OCI-LY1 (cell line): ENCODE results near the gene GRPEL1.

Source experiments
- H2AFZ ChIP-seq: fragments of 200-600 bp; sonication (generic), shearing (Covaris generic); 2 replicates; pipeline ENCODE4 v1.6.0; 2014; ENCODE audit warnings: antibody characterized with exemption, mild to moderate bottlenecking, low read length
- H3F3A ChIP-seq: fragments of 200-600 bp; sonication (generic), shearing (Covaris generic); 2 replicates; pipeline ENCODE4 v1.6.0; 2014; ENCODE audit warnings: mild to moderate bottlenecking, antibody characterized with exemption, low read length, moderate library complexity; ENCODE audit not compliant: insufficient read depth
- H3K27ac ChIP-seq: fragments of 200-600 bp; sonication (generic); 2 replicates; pipeline ENCODE4 v1.5.1; 2014; ENCODE audit warnings: low read length, mixed run types, mild to moderate bottlenecking, low read depth; ENCODE audit not compliant: poor library complexity, severe bottlenecking
- H3K27me3 ChIP-seq: fragments of 200-600 bp; sonication (generic); 2 replicates; pipeline ENCODE4 v1.6.0; 2014; ENCODE audit warnings: antibody characterized with exemption, mild to moderate bottlenecking, low read length, moderate library complexity; ENCODE audit not compliant: insufficient read depth
- H3K36me3 ChIP-seq: fragments of 200-600 bp; sonication (generic); 2 replicates; pipeline ENCODE4 v1.6.1; 2014; ENCODE audit warnings: mild to moderate bottlenecking, antibody characterized with exemption, low read length, moderate library complexity, mixed read lengths; ENCODE audit not compliant: insufficient read depth
- H3K4me1 ChIP-seq: fragments of 200-600 bp; sonication (generic); 2 replicates; pipeline ENCODE4 v1.5.1; 2014; ENCODE audit warnings: mild to moderate bottlenecking, low read length, moderate library complexity; ENCODE audit not compliant: insufficient read depth, severe bottlenecking
- H3K4me2 ChIP-seq: fragments of 200-600 bp; sonication (generic), shearing (Covaris generic); 2 replicates; pipeline ENCODE4 v1.6.1; 2014; ENCODE audit warnings: low read length
- H3K4me3 ChIP-seq: fragments of 200-600 bp; sonication (generic); 2 replicates; pipeline ENCODE4 v1.5.1; 2014; ENCODE audit warnings: low read length, low read depth, mild to moderate bottlenecking, mixed read lengths; ENCODE audit not compliant: poor library complexity, severe bottlenecking
- H3K79me2 ChIP-seq: fragments of 200-600 bp; shearing (Covaris generic); 2 replicates; pipeline ENCODE4 v1.6.1; 2016; ENCODE audit warnings: mixed run types, low read length, mixed read lengths; ENCODE audit not compliant: insufficient read depth
- H3K9ac ChIP-seq: fragments of 200-600 bp; sonication (generic), shearing (Covaris generic); 2 replicates; pipeline ENCODE4 v1.6.1; 2014; ENCODE audit warnings: mild to moderate bottlenecking, low read length, mixed read lengths
- H3K9me2 ChIP-seq: fragments of 200-600 bp; sonication (generic), shearing (Covaris generic); 2 replicates; pipeline ENCODE4 v1.6.1; 2014; ENCODE audit warnings: low read depth, mild to moderate bottlenecking, low read length, mixed read lengths
- H3K9me3 ChIP-seq: fragments of 200-600 bp; shearing (Covaris generic); 2 replicates; pipeline ENCODE4 v1.6.1; 2014; ENCODE audit warnings: low read length, mixed read lengths
- H4K20me1 ChIP-seq: fragments of 200-600 bp; sonication (generic), shearing (Covaris generic); 2 replicates; pipeline ENCODE4 v1.6.0; 2016; ENCODE audit warnings: mild to moderate bottlenecking, low read length; ENCODE audit not compliant: insufficient read depth
- EZH2 ChIP-seq: fragments of 200-600 bp; sonication (generic), shearing (Covaris generic); IDR thresholded peaks from 2 replicates; pipeline ENCODE4 v1.8.0; 2017; ENCODE audit warnings: borderline replicate concordance, mixed run types, mild to moderate bottlenecking, antibody characterized with exemption, low read length, moderate library complexity, mixed read lengths
- TF ChIP-seq, protein P1 (sequence below): fragments of 200-600 bp; sonication (generic), shearing (Covaris generic); IDR thresholded peaks from 2 replicates; pipeline ENCODE4 v1.5.1; 2017; ENCODE audit warnings: mild to moderate bottlenecking, antibody characterized with exemption, low read length, moderate library complexity, mixed read lengths

GRPEL1 gene

DNA sequence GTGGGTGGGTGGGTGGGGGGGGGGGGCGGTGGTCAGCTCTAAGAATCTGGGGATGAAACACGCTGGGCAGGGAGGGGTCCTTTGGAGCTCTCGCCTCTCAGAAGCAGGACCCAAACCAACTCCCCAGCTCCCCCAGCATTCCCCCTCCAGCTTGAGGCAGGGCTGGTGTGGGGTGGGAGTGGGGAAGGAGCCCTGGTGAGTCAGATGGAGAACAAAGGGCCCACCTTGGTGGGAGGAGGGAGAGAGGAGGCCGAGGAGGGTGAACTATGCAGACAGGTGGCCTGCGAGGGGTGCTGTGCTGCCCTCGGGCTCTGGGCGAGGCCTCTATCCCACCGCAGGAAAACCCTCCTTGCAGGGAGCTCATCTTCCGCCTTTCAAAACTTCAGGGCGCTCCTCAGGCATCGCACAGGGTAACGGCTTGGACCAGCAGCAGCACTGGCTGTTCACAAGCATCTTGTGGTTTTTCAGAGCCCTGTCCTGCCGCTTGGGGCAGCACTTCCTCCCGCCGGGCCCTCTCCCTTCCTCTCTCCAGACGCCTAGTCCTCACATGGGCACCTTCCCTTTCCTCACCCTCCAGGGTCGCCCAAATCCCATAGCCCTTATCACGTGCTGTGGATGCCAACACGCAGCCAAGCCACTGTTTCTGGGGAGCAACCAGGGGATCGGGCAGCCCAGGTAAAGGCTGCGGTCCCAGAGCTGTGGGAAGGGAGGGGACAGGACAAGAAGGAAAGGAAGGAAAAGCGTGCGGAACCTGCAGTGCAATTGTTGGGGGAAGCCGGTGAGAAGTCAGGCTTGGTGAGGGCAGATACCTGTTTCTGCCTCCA, 34.0 kb upstream of the GRPEL1 start:
- no peak overlapping the region for H2AFZ ChIP-seq
- no peaks in the 10 kb centered on the region for H3K27me3 ChIP-seq
- peak overlapping the region; percentile 68 for H3K4me3 ChIP-seq
- peak overlapping the region; percentile 92; the same call in 1 of the 2 replicates for H3K4me2 ChIP-seq
- no peak overlapping the region for H3K9ac ChIP-seq
- H4K20me1 ChIP-seq: no peaks in the 10 kb centered on the region
- H3K9me2 ChIP-seq: no peaks in the 10 kb centered on the region
- no peaks in the 10 kb centered on the region for H3K9me3 ChIP-seq
- H3F3A ChIP-seq: no peaks in the 10 kb centered on the region
- no peaks in the 10 kb centered on the region for H3K79me2 ChIP-seq
- no peaks in the 10 kb centered on the region for H3K36me3 ChIP-seq
- TF ChIP-seq, protein P1, sequence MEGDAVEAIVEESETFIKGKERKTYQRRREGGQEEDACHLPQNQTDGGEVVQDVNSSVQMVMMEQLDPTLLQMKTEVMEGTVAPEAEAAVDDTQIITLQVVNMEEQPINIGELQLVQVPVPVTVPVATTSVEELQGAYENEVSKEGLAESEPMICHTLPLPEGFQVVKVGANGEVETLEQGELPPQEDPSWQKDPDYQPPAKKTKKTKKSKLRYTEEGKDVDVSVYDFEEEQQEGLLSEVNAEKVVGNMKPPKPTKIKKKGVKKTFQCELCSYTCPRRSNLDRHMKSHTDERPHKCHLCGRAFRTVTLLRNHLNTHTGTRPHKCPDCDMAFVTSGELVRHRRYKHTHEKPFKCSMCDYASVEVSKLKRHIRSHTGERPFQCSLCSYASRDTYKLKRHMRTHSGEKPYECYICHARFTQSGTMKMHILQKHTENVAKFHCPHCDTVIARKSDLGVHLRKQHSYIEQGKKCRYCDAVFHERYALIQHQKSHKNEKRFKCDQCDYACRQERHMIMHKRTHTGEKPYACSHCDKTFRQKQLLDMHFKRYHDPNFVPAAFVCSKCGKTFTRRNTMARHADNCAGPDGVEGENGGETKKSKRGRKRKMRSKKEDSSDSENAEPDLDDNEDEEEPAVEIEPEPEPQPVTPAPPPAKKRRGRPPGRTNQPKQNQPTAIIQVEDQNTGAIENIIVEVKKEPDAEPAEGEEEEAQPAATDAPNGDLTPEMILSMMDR: peak; percentile 49
- TF ChIP-seq EZH2: no peak
- H3K27ac ChIP-seq: no peak overlapping the region
- H3K4me1 ChIP-seq: peaks cover 13% of the 10 kb centered on the region

DNA sequence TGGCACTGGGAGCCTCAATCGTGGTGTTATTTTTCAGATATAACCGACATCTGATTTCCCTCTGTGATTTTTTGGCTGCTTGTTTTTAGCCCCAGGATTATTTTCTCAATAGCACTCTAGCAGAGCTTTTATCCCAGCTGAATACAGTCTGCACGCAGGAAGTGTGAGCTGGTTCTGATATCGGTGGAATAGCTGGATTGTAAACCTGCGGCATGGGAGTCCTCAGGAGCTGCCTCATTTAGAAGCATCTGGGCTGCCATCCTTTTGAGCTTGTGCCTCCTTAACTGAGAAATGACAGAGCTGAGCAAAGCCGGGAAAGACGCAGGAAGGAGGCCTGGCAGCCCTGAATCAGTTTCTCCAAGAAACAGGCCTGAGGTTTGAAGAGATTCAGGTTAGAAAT, 28.4 kb upstream of the GRPEL1 start:
- Histone ChIP-seq H3K27me3 (no peaks in the 10 kb centered on the region), H3K79me2 (no peaks in the 10 kb centered on the region), H3K9me3 (no peaks in the 10 kb centered on the region), H4K20me1 (no peaks in the 10 kb centered on the region), H3K4me1 (no peaks in the 10 kb centered on the region), H3K9me2 (no peaks in the 10 kb centered on the region), H3K9ac (no peak overlapping the region), H3K36me3 (no peaks in the 10 kb centered on the region), H3F3A (no peaks in the 10 kb centered on the region), H3K4me2 (no peak overlapping the region), H3K27ac (no peak overlapping the region), H3K4me3 (no peak overlapping the region), H2AFZ (no peak overlapping the region)
- TF ChIP-seq, protein P1: no peak
- no peak for TF ChIP-seq EZH2

DNA sequence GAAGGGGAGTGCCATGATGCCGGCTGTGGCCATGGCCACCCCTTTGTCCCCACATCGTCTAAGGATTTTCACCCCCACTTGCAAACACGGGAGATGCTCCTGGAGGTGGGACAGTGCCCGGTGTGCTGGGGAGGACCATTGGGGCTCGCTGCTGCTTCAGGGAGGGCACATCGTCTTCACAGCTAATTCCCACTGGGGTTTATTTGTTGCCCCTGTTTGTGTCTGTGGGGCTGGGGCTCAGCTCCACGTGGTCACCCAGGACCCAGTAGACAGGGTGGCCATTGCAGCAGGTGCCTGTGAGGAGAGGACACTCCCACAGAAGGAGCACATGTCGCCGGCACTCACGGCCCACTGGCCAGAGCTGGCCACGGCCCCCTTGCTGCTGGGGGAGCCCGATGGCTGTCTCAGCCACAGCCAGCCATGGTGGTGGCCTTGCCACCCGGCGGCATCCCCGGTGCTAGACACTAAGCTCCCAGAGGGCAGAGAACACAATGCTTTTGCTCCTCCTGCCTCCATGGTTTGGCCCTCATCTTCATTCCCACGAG, 27.8 kb upstream of the GRPEL1 start:
- H3K9me3 ChIP-seq: no peaks in the 10 kb centered on the region
- H3K4me3 ChIP-seq: no peak overlapping the region
- no peaks in the 10 kb centered on the region for H3K9me2 ChIP-seq
- no peaks in the 10 kb centered on the region for H4K20me1 ChIP-seq
- H3K36me3 ChIP-seq: no peaks in the 10 kb centered on the region
- H3K79me2 ChIP-seq: no peaks in the 10 kb centered on the region
- H3K9ac ChIP-seq: no peak overlapping the region
- no peak overlapping the region for H3K27ac ChIP-seq
- no peak for TF ChIP-seq EZH2
- TF ChIP-seq, protein P1: no peak
- H2AFZ ChIP-seq: no peak overlapping the region
- H3K4me1 ChIP-seq: no peaks in the 10 kb centered on the region
- H3K4me2 ChIP-seq: no peak overlapping the region
- no peaks in the 10 kb centered on the region for H3F3A ChIP-seq
- H3K27me3 ChIP-seq: no peaks in the 10 kb centered on the region
